Cardiac muscle cell (in vitro differentiated cells and primary cell): ENCODE measurements around the gene AMPD2. TPM values are rescaled to one million over a fixed set of nuclear protein-coding genes. Genes with fewer than 3 reads are reported as not detected.

Experiments used
- DNase-seq, 2 donors: peaks; one replicate each; pipeline versions ENCODE4 v3.0.0 to v3.0.0-alpha.2; 2010 to 2017; ENCODE audit warnings: low read depth in 1 of 2, low spot score in 1 of 2
- H3K27ac ChIP-seq: fragments of 200-600 bp; sonication (generic); 2 replicates; pipeline ENCODE4 v1.5.1; 2016
- H3K27me3 ChIP-seq: fragments of 200-600 bp; sonication (generic); 2 replicates; pipeline ENCODE4 v1.6.0; 2016; ENCODE audit warnings: control low read depth
- H3K36me3 ChIP-seq: fragments of 200-600 bp; sonication (generic); 2 replicates; pipeline ENCODE4 v1.5.1; 2016; ENCODE audit warnings: control low read depth
- H3K4me1 ChIP-seq: fragments of 200-600 bp; sonication (generic); 2 replicates; pipeline ENCODE4 v1.8.1; 2017; ENCODE audit warnings: low read depth, mild to moderate bottlenecking, mixed run types
- H3K4me3 ChIP-seq: fragments of 200-600 bp; sonication (generic); 2 replicates; pipeline ENCODE4 v1.5.1; 2016; ENCODE audit warnings: mild to moderate bottlenecking
- H3K9me3 ChIP-seq: fragments of 200-600 bp; sonication (generic); 2 replicates; pipeline ENCODE4 v1.5.1; 2017; ENCODE audit warnings: low read depth, mild to moderate bottlenecking, control low read depth
- polyA plus RNA-seq: library from polyadenylated mRNA; unstranded; fragments of >200 nt; fragmentation: Nextera tagmentation; extraction: Ambion mirVana; gene quantifications from 2 replicates; pipeline ENCODE4 v1.2.1, GENCODE V29; 2016
- total RNA-seq: library from RNA; depleted of rRNA; stranded (reverse); fragments of >200 nt; gene quantifications from 2 replicates; pipeline ENCODE4 v1.2.3, GENCODE V29; 2016
- TF ChIP-seq, protein P1 (sequence below): IDR thresholded peaks from 2 replicates; pipeline ENCODE4 v1.5.1; 2012; ENCODE audit warnings: low read depth, mild to moderate bottlenecking, low read length

The AMPD2 gene
- total and polyA plus RNA-seq, 2 experiments from 2014 or later, result 47.9 to 116 TPM

DNA sequence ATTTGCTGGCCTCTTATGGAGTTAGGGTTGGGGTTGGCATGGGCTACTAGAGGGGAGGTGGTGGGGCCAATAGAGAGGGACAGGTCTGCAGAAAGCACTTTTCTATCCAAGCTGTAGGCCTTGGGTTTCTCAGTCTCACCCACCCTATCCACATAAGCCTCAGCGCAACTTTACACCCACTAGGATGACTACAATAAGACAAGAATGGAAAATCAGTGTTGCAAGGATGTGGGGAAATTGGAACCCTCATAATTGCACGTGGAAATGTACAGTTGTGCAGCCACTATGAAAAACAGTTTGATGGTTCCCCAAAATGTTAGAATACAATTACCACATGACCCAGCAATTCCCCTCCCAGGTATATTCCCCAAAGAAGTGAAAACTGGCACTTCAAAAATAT, 22.2 kb downstream of the AMPD2 start:
- Histone ChIP-seq H3K27ac (no peak overlapping the region), H3K36me3 (no peaks in the 10 kb centered on the region), H3K4me1 (no peaks in the 10 kb centered on the region), H3K4me3 (no peak overlapping the region), H3K9me3 (no peaks in the 10 kb centered on the region), H3K27me3 (peaks cover 7% of the 10 kb centered on the region)
- TF ChIP-seq, protein P1, sequence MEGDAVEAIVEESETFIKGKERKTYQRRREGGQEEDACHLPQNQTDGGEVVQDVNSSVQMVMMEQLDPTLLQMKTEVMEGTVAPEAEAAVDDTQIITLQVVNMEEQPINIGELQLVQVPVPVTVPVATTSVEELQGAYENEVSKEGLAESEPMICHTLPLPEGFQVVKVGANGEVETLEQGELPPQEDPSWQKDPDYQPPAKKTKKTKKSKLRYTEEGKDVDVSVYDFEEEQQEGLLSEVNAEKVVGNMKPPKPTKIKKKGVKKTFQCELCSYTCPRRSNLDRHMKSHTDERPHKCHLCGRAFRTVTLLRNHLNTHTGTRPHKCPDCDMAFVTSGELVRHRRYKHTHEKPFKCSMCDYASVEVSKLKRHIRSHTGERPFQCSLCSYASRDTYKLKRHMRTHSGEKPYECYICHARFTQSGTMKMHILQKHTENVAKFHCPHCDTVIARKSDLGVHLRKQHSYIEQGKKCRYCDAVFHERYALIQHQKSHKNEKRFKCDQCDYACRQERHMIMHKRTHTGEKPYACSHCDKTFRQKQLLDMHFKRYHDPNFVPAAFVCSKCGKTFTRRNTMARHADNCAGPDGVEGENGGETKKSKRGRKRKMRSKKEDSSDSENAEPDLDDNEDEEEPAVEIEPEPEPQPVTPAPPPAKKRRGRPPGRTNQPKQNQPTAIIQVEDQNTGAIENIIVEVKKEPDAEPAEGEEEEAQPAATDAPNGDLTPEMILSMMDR, result no peak
- no peak for DNase-seq

DNA sequence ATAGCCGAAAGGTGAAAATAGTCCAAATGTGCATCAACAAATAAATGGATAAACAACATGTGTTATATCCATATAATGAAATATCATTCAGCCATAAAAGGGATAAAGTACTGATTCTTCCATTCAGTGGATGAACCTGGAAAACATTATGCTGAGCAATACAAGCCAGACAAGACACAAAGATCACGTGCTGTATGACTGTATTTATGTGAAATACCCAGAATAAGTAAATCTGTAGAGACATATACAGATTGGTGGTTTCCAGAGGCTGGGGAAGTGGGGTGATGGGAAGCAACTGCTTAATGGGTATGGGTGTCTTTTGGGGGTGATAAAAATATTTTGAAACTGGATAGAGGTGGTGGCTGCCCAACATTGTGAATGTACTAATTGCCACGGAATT, 23.0 kb downstream of the AMPD2 start:
- DNase-seq, result no peak
- Histone ChIP-seq H3K27me3 (peaks cover 7% of the 10 kb centered on the region), H3K9me3 (no peaks in the 10 kb centered on the region), H3K4me1 (no peaks in the 10 kb centered on the region), H3K36me3 (no peaks in the 10 kb centered on the region), H3K4me3 (no peak overlapping the region), H3K27ac (no peak overlapping the region)
- TF ChIP-seq, protein P1, result no peak

DNA sequence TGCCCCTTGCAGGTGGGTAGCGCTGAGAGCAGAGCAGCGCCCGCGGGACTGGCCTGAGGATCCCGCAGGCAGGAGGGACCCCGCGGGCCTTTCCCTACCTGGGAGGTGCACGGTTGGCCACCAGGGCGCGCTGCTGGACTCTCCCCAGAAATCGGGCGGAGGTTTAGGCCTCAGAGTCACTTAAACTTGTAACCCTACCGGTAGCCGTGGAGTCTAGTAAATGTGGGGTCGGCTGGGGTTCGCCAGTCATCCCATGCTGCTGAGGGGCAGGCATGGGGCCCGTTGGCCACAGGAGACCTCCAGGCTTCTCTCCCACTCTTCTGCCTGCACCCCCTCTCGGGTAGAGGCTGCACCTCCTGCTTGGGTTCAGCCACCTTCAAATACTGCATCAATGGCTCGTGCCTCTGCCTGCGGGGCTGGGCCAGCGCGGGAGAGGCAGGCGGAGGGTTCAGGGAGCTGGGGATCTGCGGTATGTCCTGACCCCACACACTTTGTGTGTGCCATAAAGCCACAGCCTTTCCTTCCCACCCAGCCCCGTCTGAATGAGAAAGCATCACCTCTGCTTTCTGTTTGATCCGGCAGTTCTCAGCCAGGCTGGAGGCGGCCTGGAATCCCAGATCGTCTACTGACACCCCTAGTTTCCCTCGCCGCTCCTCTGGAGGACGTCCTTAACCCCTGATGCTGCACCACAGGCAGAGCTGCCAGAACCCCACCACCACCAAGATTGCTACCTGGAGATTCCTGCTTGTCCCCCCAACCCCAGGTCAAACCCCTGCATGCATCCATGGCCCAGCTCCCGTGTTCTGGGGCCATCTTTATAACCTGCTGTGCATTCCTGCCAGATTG, 24.0 kb downstream of the AMPD2 start:
- Histone ChIP-seq H3K9me3 (no peaks in the 10 kb centered on the region), H3K4me1 (no peaks in the 10 kb centered on the region), H3K27me3 (peaks cover 7% of the 10 kb centered on the region), H3K36me3 (no peaks in the 10 kb centered on the region), H3K27ac (no peak overlapping the region), H3K4me3 (no peak overlapping the region)
- TF ChIP-seq, protein P1, result peak; percentile 94
- peak; percentile 80 to 90 for DNase-seq

DNA sequence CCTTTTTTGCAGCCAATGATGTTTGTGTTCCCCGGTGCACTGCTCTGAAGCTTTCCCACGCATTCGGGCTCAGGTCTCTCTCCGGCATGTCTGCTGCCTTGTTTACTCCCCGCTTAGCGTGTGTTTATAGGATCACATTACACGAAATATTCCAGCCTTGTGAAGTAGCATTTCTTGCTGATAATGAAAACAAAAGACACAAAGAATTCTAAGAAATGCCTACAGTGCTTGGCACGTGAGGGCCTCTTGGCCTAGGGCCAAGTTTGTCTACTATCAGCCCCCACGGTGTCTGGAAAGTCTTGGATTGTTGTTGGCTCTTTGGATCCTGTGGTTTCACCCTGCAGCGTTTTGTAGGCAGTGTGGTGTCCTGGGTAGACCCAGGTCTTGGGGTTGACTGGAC, 25.0 kb downstream of the AMPD2 start:
- H3K4me3 ChIP-seq, result no peak overlapping the region
- no peak for DNase-seq
- H3K4me1 ChIP-seq, result no peaks in the 10 kb centered on the region
- TF ChIP-seq, protein P1, result no peak
- H3K9me3 ChIP-seq, result no peaks in the 10 kb centered on the region
- H3K27ac ChIP-seq, result no peak overlapping the region
- no peaks in the 10 kb centered on the region for H3K36me3 ChIP-seq
- H3K27me3 ChIP-seq, result peaks cover 7% of the 10 kb centered on the region

DNA sequence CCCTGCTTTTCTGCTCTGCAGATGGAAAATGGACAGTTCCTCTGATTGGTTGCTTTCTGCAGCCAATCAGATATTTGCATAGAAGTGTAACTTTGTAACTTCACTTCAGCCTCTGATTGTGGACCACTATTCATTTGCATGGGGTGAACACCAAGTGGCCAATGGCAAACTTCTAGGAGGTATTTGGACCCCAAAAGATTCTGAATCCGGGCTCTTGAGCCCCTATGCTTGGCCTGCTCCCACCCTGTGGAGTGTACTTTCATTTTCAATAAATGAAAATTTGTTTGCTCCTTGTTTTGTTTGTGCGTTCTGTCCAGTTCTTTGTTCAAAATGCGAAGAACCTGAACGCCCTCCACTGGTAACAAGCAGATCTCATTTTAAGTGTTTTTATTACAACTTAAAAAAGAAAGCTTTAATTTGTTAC, 29.9 kb downstream of the AMPD2 start:
- Histone ChIP-seq H3K27me3 (peaks cover 22% of the 10 kb centered on the region), H3K4me3 (no peak overlapping the region), H3K27ac (no peak overlapping the region), H3K4me1 (no peaks in the 10 kb centered on the region), H3K36me3 (no peaks in the 10 kb centered on the region), H3K9me3 (no peaks in the 10 kb centered on the region)
- TF ChIP-seq, protein P1, result peak; percentile 37
- DNase-seq, result peak in 1 of 2 donors; percentile 66
